Lower leg skin (tissue), 4 donors: Measurements from ENCODE around the gene LRRC75A. TPM values are rescaled to one million over a fixed set of nuclear protein-coding genes. Genes with fewer than 3 reads are reported as not detected.

Experiments
- DNase-seq, 2 donors: peaks; one replicate each; pipeline ENCODE4 v3.0.0-alpha.2; 2019; ENCODE audit warnings: low spot score in 2 of 2
- H3K4me3 ChIP-seq: fragments of 200-600 bp; sonication (generic); 2 replicates; pipeline ENCODE4 v1.5.1; 2017; ENCODE audit warnings: mild to moderate bottlenecking, low read depth; ENCODE audit not compliant: poor library complexity, severe bottlenecking
- POLR2A ChIP-seq, 2 donors: fragments of 450-650 bp; IDR thresholded peaks; one replicate each; pipeline ENCODE4 v1.6.1; 2016 to 2017; ENCODE audit warnings: antibody characterized with exemption in 2 of 2, mild to moderate bottlenecking in 1 of 2, moderate library complexity in 1 of 2
- WGBS, 2 donors: methylation state at CpG; one replicate each; pipeline ENCODE4 v1.1.5; 2018; 5-methylcytosine and 5-hydroxymethylcytosine counted together
- intact Hi-C: fragments of 100-400 bp; cut with DNase I; formaldehyde crosslinking; loops from one replicate; pipeline ENCODE4 v1.15.0; 2023; ENCODE audit warnings: low total_unique reads
- total RNA-seq, 4 donors: library from RNA; depleted of rRNA; stranded (reverse); fragments of >200 nt; gene quantifications; one replicate each; pipeline ENCODE4 v1.1.0, GENCODE V29; 2016
- TF ChIP-seq, protein P1 (sequence below), 3 donors: fragments of 450-650 bp; IDR thresholded peaks; one replicate each; pipeline ENCODE4 v1.5.1; 2016; ENCODE audit warnings: antibody characterized with exemption in 3 of 3, mild to moderate bottlenecking in 3 of 3, moderate library complexity in 2 of 3

Gene LRRC75A
- total RNA-seq, 4 donors from 2014 or later, result 0.74 to 1.6 (median 0.99) TPM

- DNase-seq, result no peak
- H3K4me3 ChIP-seq, result no peak overlapping the region
- intact Hi-C loops, result no loop called here
- WGBS, 2 donors, result 68 to 69% methylated on average over 14 of the region's 14 CpGs
- TF ChIP-seq, protein P1, sequence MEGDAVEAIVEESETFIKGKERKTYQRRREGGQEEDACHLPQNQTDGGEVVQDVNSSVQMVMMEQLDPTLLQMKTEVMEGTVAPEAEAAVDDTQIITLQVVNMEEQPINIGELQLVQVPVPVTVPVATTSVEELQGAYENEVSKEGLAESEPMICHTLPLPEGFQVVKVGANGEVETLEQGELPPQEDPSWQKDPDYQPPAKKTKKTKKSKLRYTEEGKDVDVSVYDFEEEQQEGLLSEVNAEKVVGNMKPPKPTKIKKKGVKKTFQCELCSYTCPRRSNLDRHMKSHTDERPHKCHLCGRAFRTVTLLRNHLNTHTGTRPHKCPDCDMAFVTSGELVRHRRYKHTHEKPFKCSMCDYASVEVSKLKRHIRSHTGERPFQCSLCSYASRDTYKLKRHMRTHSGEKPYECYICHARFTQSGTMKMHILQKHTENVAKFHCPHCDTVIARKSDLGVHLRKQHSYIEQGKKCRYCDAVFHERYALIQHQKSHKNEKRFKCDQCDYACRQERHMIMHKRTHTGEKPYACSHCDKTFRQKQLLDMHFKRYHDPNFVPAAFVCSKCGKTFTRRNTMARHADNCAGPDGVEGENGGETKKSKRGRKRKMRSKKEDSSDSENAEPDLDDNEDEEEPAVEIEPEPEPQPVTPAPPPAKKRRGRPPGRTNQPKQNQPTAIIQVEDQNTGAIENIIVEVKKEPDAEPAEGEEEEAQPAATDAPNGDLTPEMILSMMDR (IDR thresholded peaks at IDR 0.05), result no peak
- no peak for TF ChIP-seq POLR2A (IDR thresholded peaks at IDR 0.05)
Observed at GRCh38 chr17:16435925-16436886, 55.8 kb downstream of the LRRC75A start.

- intact Hi-C loops, result no loop called here
- no peak for TF ChIP-seq POLR2A (IDR thresholded peaks at IDR 0.05)
- TF ChIP-seq, protein P1 (IDR thresholded peaks at IDR 0.05), result no peak
- no peak for DNase-seq
- H3K4me3 ChIP-seq, result no peak overlapping the region
- 53 to 58% methylated on average over 8 of the region's 8 CpGs for WGBS, 2 donors
Observed at GRCh38 chr17:16434662-16435061, 57.3 kb downstream of the LRRC75A start.

DNA sequence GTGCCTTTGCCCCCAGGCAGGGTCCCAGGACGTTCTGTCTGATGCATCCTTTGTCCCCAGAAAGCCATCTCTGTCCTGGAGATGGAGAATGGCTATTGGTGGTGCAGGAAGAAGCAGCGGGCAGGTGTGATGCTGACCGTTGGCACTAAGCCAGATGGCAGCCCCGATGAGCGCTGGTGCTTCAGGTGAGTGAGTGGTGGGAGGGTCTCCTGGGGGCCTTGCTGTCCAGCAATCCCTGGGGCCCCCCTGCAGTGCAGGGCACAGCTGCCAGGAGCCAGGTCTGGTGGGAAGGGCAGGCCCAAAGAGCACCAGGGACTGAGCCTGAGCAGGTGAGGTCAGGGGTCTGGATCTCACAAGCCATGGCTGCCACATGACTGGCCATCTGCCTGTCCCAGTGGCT lies 58.5 kb downstream of the LRRC75A start:
- intact Hi-C loops, result no loop called here
- TF ChIP-seq POLR2A (IDR thresholded peaks at IDR 0.05), result no peak
- TF ChIP-seq, protein P1 (IDR thresholded peaks at IDR 0.05), result no peak
- DNase-seq, result no peak
- WGBS, 2 donors, result 77 to 85% methylated on average over 4 to 5 of the region's 5 CpGs
- no peak overlapping the region for H3K4me3 ChIP-seq

DNA sequence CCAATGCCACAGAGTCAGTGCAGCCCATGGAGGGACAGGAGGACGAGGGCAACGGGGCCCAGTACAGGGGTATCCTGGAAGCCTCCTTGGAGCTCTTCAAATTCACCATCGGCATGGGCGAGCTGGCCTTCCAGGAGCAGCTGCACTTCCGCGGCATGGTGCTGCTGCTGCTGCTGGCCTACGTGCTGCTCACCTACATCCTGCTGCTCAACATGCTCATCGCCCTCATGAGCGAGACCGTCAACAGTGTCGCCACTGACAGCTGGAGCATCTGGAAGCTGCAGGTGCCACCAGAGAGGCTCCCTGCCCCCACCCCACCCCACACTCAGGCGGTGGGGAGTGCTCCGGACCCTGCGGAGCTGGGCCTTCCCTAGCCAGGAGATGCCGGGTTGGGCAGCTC lies 60.0 kb downstream of the LRRC75A start:
- TF ChIP-seq POLR2A (IDR thresholded peaks at IDR 0.05), result no peak
- TF ChIP-seq, protein P1 (IDR thresholded peaks at IDR 0.05), result no peak
- no peak for DNase-seq
- 92 to 97% methylated on average over 12 to 15 of the region's 15 CpGs for WGBS, 2 donors
- H3K4me3 ChIP-seq, result no peak overlapping the region
- intact Hi-C loops, result no loop called here

DNA sequence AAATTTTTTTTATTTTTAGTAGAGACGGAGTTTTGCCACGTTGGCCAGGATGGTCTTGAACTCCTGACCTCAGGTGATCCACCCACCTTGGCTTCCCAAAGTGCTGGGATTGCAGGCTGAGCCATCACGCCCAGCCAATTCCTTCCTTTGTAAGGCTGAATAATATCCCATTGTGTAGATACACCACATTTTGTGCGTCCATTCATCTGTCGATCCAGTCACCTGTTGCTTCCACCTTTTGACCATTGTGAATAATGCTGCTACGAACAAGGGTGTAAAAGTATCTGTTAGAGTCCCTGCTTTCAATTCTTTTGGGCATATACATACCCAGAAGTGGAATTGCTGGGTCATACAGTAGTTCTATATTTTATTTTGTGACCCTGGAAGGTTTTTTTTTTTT lies 61.3 kb downstream of the LRRC75A start:
- no peak for DNase-seq
- no peak for TF ChIP-seq POLR2A (IDR thresholded peaks at IDR 0.05)
- TF ChIP-seq, protein P1 (IDR thresholded peaks at IDR 0.05), result no peak
- no peak overlapping the region for H3K4me3 ChIP-seq
- intact Hi-C loops, result no loop called here
- WGBS, 2 donors, result 75 to 81% methylated on average over 6 of the region's 6 CpGs
